WI38 (cell line): Measurements from ENCODE around the gene NBPF6.
"Not testable (repeated sequence)": the region's sequence is repeated elsewhere in the genome, so short reads cannot be mapped to it uniquely, and the experiment has no call there.

Experiments
- H3K4me3 ChIP-seq: 2 replicates; pipeline ENCODE4 v1.5.1; 2011; ENCODE audit warnings: low read depth, mild to moderate bottlenecking, control low read depth, low read length

Gene NBPF6

GRCh38 chr1:108450043-108450442 is at the start of gene NBPF6:
TSS of gene NBPF6 (plus strand) at chr1:108450343. CDS start at chr1:108450602, 259 bp downstream.
- H3K4me3 ChIP-seq, result not testable (repeated sequence)

GRCh38 chr1:108411098-108411833 is 38.9 kb upstream of the NBPF6 start:
- H3K4me3 ChIP-seq, result not testable (repeated sequence)

- not testable (repeated sequence) for H3K4me3 ChIP-seq
Measured at GRCh38 chr1:108420129-108420528, 30.0 kb upstream of the NBPF6 start.

- not testable (repeated sequence) for H3K4me3 ChIP-seq
Measured at GRCh38 chr1:108421061-108421916, 28.9 kb upstream of the NBPF6 start.

- H3K4me3 ChIP-seq, result not testable (repeated sequence)
Measured at GRCh38 chr1:108426877-108427276, 23.3 kb upstream of the NBPF6 start.

GRCh38 chr1:108432002-108432401 is 18.1 kb upstream of the NBPF6 start:
- H3K4me3 ChIP-seq, result not testable (repeated sequence)

- not testable (repeated sequence) for H3K4me3 ChIP-seq
Measured at GRCh38 chr1:108433404-108433803, 16.7 kb upstream of the NBPF6 start.

- H3K4me3 ChIP-seq, result not testable (repeated sequence)
Measured at GRCh38 chr1:108438536-108438935, 11.6 kb upstream of the NBPF6 start.

GRCh38 chr1:108454521-108454920 is 4.4 kb downstream of the NBPF6 start:
- H3K4me3 ChIP-seq, result not testable (repeated sequence)

- H3K4me3 ChIP-seq, result not testable (repeated sequence)
Measured at GRCh38 chr1:108458661-108459060, 8.5 kb downstream of the NBPF6 start.

- not testable (repeated sequence) for H3K4me3 ChIP-seq
Measured at GRCh38 chr1:108461758-108462157, 11.6 kb downstream of the NBPF6 start.

GRCh38 chr1:108463962-108464361 is 13.8 kb downstream of the NBPF6 start:
- H3K4me3 ChIP-seq, result not testable (repeated sequence)

- not testable (repeated sequence) for H3K4me3 ChIP-seq
Measured at GRCh38 chr1:108466166-108466565, 16.0 kb downstream of the NBPF6 start.

GRCh38 chr1:108467155-108467554 is 17.0 kb downstream of the NBPF6 start:
- not testable (repeated sequence) for H3K4me3 ChIP-seq

- H3K4me3 ChIP-seq, result not testable (repeated sequence)
Measured at GRCh38 chr1:108470750-108471149, 20.6 kb downstream of the NBPF6 start.

GRCh38 chr1:108474516-108474915 is 24.4 kb downstream of the NBPF6 start:
- H3K4me3 ChIP-seq, result not testable (repeated sequence)
